GM18870 (cell line): ENCODE measurements around the gene CCKAR.

Experiments used
- ATAC-seq: cut with Tn5 transposase; IDR thresholded peaks from one replicate; pipeline ENCODE4 v1.9.1; 2021; ENCODE audit warnings: moderate library complexity; ENCODE audit not compliant: unreplicated experiment

The CCKAR gene

DNA sequence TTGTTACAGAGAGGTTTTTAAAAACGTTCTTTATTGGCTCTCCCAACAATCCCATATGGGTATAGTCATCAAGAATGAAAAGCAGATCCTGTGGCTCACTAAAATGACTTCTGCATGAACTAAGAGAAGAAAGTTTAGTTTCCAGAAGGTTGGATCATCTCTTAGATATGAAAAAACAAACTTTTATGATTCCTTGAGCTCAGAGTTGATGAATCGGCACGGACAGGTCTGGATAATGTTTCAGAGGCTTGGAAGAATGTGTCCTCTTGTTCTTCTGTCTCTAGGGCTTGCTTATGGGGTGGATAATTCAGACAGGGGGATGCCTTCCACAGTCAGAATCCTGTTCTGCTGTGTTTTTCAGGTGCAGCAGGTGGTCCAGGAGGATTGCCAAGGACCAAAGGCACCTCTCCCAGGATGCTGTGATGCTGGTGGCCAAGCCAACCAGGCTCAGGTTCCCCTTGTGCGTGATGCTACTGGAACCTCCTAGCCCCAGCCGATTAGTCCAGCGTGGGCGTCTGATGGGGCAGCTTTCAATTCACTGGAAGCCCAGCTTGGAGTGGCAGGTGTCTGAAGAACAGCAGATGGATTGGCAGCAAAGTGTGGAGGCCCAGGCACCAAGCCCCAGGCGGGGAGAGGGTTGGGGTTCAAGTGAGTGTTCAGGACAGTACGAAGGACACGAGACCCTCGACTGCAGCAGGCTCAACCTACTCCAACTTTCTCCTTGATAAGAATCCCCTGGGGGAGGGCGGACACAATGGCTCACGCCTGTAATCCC, 30.3 kb downstream of the CCKAR start:
- no peak for ATAC-seq

DNA sequence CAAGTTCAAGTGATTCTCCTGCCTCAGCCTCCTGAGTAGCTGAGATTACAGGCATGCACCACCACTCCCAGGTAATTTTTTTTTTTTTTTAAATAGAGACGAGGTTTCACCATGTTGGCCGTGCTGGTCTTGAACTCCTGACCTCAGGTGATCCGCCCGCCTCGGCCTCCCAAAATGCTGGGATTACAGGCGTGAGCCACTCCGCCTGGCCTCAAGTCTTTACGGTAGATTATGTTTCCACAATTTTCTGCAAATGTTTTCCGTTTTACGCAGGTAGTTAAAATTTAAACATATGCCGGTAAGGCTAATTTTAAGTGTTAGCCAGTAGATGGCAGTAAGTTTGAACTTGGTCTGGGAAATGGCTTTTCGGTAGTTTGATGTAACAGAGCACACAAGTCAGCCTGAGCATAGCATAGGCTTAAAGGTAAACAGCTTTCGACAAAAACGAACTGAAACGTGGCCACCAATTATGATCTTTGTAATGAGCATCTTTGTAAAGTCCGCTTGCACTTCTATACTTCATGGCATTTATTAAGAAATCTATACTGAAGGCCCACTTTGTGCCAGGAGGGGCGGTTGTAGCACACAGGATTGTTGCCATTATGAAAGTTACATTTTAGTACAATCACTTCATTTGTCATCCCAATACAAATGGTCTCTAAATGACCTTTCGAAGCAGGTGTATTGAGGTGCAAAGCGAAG, 31.1 kb downstream of the CCKAR start:
- ATAC-seq, result peak; percentile 76

DNA sequence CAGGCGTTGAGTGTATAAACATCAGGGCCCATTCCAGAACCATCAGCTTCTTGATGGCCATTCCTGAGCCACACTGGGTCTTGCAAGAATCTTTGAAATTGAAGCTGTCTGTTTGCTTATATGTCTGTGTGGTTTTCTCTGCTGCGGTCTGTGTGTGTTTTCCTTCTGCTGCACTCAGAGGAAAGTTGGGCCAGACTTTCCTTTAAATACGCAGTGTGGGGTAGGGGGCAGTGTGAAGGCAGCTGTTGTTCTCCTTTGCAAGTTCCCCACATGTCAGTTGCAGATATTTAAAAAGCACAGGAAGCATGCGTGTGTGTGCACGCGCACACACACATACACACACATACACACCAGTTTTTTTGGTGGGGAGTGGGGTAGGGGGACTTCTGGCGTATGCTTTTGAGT, 32.1 kb downstream of the CCKAR start:
- no peak for ATAC-seq

DNA sequence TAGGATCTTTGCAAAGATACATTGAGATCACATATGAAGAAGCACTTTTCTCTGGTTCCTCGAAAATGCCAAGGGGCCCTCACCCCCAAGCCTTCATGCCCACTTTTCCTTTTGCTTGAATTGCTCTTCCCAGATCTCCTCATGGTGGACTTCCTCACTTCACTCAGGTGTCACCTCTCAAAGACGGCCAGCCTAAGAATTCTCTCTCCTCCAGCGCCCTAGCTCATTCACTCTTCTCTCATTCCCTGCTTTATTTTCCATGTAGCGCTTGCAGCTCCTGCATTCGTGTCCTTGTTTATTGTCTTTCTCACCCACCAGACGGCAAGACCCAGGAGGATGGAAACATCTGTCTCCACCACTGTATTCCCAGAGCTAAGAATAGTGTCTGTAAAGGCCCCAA, 32.9 kb downstream of the CCKAR start:
- ATAC-seq, result no peak

DNA sequence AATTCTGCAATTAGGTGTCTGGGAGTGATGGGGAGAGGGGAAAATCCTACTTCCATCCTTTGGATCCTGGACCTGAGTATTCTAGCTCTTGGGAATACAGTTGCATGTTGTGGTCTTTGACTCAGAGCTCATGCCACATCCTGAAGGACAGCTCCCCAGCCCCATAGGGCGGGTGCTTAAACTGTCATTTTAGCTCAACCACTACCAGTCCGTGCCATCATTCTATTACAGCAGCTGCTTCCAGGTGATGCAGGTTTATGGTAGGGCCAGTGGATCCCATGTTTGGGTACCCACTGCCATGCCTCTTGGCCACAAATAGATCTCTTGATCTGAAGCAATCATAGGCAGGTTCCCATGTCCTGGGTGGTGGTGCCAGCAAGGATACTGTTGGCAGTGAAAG, 34.7 kb downstream of the CCKAR start:
- ATAC-seq, result no peak

DNA sequence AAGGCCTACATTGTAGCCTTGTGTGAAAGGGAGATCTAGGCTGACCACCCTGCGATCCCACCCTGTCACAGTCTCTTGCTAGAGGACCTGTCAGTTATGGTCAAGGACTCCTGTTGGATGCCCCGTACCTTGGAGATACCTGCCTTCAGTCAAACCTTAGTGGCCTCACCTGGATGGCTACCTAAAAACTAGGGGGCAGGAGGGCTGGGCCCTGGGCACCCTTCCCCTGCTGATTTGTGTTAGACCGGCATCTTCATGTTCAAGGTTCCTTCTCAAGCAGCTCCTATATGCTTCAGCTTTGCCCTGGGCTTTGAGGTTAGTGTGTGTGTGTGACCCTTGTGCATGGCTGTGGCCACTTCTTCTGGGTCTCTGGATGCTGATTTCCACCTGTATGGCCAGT, 35.3 kb downstream of the CCKAR start:
- no peak for ATAC-seq

DNA sequence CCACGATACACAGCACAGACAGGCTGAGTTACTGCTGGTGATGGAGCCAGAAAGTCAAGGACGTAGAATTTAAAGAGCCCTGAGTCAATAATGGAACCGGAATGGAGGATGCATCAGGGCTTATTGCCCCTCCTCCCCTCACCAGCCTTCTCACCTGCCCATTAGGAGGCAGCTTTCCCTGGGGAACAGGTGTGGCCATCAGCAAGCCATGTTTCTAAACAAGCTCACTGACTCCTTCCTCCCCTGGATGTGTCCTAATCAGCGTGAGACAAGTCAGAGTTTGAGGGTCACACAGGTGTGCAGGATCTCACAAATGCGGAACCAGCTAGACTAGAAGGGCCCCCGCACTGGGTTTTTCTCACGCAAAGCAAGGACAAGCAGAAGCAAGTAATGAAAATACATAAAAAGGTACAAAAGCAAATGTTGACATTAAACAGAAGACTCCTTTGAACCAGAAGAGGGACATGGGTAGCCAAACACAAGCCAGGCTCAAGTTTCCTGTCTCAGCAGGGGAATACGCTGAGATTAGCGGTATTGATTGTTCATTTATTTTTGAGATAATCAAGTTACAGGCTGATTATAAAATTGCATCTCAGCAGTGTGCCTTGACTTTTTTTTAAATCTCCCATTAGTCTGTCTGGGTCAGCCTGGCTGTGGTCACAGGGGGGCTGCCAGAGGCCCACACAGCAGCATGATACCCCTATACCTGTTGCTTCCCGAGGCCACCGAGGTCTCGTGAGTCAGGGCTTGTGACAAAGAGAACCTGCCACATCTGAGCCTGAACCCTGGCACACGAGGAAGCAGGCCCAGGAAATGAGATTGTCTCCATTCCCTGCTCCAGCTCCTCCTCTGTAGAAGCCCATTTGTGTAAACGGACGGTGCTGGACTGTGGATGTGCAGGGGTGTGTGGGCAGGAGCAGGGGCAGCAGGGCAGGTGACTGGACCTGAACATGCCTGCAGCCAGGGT, 37.4 kb downstream of the CCKAR start:
- no peak for ATAC-seq

DNA sequence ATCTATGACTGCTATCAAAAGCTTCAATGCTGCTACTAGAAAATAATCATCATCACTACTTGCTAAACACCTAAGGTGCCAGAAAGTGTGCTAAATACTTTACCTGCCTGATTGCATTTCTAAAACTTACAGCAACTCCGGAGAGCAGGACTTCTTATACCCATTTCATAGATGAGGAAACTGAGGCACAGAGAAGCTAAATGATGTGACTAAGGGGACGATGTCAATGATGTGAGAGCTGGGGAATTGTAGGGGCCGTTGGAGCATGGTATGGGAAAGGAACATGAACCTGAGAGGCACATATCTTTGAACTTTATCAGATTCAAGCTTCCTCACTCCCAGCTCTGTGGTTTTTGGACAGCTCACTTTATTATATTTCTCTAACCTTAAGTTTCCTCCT, 38.7 kb downstream of the CCKAR start:
- no peak for ATAC-seq

DNA sequence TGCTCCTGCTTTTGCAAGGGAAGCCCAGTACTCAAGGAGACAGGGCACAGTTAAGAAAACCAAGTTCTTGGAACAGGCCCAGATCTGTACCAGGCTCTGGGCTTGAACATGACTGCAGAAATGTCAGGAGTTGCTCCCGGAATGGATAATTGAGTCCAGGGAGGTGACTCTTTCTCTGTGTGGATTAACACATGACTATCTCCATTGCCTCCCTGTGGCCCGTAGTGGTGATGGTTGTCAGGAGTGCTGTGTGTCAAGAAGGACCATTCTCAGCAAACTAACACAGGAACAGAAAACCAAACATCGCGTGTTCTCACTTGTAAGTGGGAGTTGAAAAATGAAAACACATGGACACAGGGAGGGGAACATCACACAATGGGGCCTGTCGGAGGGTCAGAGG, 39.9 kb downstream of the CCKAR start:
- no peak for ATAC-seq

DNA sequence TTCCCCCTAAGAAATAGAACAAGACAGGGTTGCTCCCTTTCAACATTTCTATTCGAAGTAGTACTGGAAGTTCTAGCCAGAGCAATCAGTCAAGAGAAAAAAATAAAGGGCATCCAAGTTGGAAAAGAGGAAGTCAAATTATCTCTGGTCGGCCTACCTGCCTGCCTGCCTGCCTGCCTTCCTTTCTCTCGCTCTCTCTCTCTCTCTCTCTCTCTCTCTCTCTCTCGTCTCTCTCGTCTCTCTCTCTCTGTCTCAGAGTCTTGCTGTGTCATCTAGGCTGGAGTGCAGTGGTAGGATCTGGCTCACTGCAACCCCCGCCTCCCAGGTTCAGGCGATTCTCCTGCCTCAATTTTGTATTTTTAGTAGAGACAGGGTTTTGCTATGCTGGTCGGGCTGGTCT, 42.9 kb downstream of the CCKAR start:
- no peak for ATAC-seq

DNA sequence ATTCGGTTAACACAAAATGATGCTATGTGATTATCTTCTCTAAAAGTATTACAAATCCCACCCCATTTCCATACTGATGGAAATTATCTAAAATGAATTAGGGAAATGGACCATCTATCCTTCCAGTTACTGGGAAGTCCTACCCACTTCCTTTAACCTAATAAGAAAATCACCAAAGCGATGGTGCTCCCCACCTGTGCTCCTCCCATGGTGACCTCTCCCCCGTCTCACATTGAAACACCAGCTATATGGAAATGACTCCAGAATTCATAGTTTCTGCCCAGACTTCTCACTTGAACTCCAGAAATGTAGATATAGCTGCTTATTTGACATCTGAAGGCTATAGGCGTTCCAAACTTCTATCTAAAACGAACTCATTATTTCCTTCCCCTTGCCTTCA, 48.5 kb downstream of the CCKAR start:
- ATAC-seq, result no peak

DNA sequence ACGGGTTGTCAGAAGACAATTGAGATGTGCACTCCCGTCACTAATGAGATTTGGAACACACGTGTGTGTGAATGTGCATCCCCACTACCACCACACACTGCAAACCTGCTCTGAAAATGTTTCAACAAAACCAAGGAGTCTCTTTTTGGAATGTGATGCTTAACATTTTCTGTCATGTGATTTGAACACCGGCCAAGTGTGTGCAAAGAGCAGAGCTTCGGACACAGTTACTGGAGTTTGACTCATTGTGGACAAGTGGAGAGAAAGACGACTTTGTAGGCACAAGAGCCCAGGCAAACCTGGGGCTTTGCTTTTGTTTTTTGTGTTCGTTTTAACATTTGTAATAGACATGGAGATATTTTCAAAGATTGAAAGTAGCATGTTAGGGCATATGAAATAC, 49.2 kb downstream of the CCKAR start:
- no peak for ATAC-seq

DNA sequence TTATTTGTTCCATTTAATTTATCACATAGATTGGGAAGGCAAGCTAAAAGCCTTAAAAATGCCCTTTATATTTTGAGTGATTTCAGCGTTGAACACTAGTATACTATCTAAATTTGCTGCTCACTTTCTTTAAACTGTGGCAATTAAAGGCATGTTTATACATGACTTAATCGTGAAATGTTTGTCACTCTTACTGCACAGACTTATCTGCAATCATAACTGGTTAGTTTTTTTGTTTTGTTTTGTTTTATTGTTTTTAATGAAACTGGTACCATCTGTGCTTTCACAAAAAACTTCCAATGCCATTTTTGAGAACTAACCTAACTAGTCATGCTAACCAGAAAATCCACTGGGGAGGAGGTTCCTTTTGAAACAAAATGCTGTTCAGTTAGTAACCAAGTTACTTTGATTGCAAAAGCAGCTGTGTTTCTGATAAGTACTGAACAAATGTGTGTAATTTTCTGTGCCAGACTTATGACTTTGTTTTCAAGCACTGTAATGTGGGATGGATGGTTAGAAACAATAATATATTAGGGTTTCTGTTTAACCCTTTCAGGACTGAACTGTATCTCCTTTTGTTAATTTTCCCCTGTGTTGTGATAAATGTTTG, 56.1 kb downstream of the CCKAR start:
- no peak for ATAC-seq

DNA sequence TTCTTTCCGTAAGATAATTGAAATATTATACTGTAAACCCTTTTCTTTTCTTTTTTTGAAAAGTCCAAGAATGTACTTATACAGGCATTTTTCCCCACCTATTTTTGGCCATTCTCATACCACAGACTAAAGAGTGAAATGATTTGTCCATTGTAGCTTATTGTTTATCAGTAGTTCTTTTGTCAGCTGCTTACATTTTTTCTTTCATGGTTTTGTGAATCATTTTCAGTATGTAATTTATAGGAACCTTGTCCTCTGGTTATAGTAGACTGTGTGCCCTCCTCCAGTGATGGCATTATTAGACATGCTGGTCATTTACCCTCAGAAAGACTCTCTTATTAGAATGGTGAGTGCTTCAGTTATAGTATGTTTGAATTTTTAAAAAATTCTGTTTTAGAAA, 56.7 kb downstream of the CCKAR start:
- ATAC-seq, result no peak

DNA sequence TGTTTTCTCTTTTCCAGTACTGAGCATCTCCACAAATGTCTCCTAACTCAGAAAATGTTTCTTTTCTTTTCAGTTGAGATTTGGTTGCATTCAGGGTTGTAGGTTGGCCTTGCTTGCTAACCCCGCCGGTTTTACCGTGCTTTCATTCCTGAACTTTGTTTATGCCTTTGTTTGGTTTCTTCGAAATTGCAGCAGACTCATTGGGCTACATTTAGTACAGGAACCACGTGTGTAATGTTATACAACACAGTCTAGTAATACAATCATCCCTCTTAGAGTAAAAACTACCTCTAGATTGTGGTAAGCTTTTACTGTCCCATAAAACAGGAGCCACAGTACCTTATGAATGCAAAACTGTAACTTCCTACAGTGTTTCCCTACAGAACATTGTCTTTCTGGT, 57.9 kb downstream of the CCKAR start:
- no peak for ATAC-seq

DNA sequence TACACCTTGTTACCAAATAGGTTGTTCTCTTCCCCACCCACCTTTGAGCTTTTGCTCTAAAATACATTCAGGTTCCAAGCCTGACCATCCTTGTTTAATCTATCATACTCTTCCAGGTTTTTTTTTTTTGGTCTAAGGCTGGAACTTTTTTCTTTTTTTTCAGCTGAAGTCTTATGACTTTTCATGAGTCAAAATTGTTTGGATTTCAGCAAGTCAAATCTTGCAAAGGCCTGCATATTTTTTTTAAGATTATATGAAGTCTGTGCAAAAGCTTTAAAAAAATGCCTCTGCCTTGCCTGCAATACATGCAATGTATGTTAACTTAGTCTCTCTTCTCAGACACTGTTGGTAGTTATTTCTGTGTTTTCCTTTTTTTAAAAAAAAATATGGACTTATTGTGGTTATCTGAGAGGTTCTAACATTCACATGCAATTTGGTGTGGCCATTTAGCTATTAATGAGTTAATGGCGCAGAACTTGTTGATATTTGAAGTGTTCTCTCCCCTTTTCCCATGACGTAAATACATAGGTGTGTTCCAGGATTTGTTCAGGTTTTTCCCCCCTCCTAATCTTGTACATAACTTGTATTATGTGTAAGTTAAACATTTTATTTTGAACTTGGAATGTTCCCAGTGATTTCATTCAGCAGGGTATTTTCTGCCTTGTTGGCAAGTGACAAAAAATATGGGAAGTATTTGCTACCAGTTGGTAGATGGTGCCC, 58.7 kb downstream of the CCKAR start:
- no peak for ATAC-seq
